Transverse colon (tissue), 4 donors: ENCODE results near the gene COG5. TPM values are rescaled to one million over a fixed set of nuclear protein-coding genes. Genes with fewer than 3 reads are reported as not detected.
A peak's percentile ranks its signal among the peaks of the same experiment; 100 is the strongest.

Experiments used
- DNase-seq: peaks from one replicate; pipeline ENCODE4 v3.0.0-alpha.2; 2019
- H3K27ac ChIP-seq, 4 donors: fragments of 200-600 bp; sonication (generic); 2 replicates each; pipeline ENCODE4 v1.5.1; 2016 to 2018; ENCODE audit warnings: inconsistent platforms in 4 of 4
- H3K27me3 ChIP-seq: fragments of 200-600 bp; sonication (generic); 2 replicates; pipeline ENCODE4 v1.5.1; 2017; ENCODE audit warnings: inconsistent platforms
- H3K36me3 ChIP-seq, 4 donors: fragments of 200-600 bp; sonication (generic); 2 replicates each; pipeline ENCODE4 v1.5.1; 2017 to 2019; ENCODE audit warnings: inconsistent platforms in 4 of 4
- H3K4me1 ChIP-seq, 4 donors: fragments of 200-600 bp; sonication (generic); 2 replicates each; pipeline ENCODE4 v1.5.1; 2017 to 2020; ENCODE audit warnings: inconsistent platforms in 4 of 4
- H3K4me3 ChIP-seq, 4 donors: fragments of 200-600 bp; sonication (generic); 1 replicate in 1 of 4; 2 replicates in 3 of 4; pipeline versions ENCODE4 v1.5.1 to v1.6.1; 2017 to 2019; ENCODE audit warnings: inconsistent platforms in 4 of 4
- H3K9me3 ChIP-seq, 2 donors: fragments of 200-600 bp; sonication (generic); 2 replicates each; pipeline ENCODE4 v1.5.1; 2017 to 2019; ENCODE audit warnings: inconsistent platforms in 2 of 2
- EP300 ChIP-seq: sonication (generic); formaldehyde crosslinking; IDR thresholded peaks from one replicate; pipeline ENCODE4 v1.6.1; 2017; ENCODE audit warnings: antibody characterized with exemption, low read depth
- POLR2A ChIP-seq: fragments of 450-650 bp; IDR thresholded peaks from one replicate; pipeline ENCODE4 v1.6.1; 2016; ENCODE audit warnings: antibody characterized with exemption, mild to moderate bottlenecking, moderate library complexity
- POLR2AphosphoS5 ChIP-seq, 3 donors: sonication (generic); formaldehyde crosslinking; IDR thresholded peaks; one replicate each; pipeline ENCODE4 v1.6.1; 2016; ENCODE audit warnings: antibody characterized with exemption in 3 of 3
- WGBS, 2 donors: methylation state at CpG; one replicate each; pipeline ENCODE4 v1.1.5; 2018; ENCODE audit warnings: low coverage in 1 of 2; 5-methylcytosine and 5-hydroxymethylcytosine counted together
- in situ Hi-C, 4 donors: fragments of 200-750 bp; cut with MboI; loops; one replicate each; pipeline versions ENCODE4 v1.15.0 to v1.15.1; 2017; ENCODE audit warnings: low sequenced_read_pairs in 3 of 4, low pct_ligation_motif_present in 1 of 4, low pct_unique_long_range_greater_than_20kb in 1 of 4
- intact Hi-C: fragments of 100-400 bp; cut with DNase I; formaldehyde crosslinking; loops from one replicate; pipeline ENCODE4 v1.15.1; 2023; ENCODE audit warnings: low total_unique reads
- total RNA-seq, 4 donors: library from RNA; depleted of rRNA; stranded (reverse); fragments of >200 nt; gene quantifications; one replicate each; pipeline ENCODE4 v1.1.0, GENCODE V29; 2016
- TF ChIP-seq, protein P1 (sequence below), 5 experiments: fragments of 200-600 bp in 3 of 5; fragments of 450-650 bp in 2 of 5; sonication (generic) in 3 of 5; IDR thresholded peaks; 1 replicate in 2 of 5; 2 replicates in 3 of 5; pipeline ENCODE4 v1.5.1; 2016 to 2017; ENCODE audit warnings: antibody characterized with exemption in 5 of 5, inconsistent platforms in 3 of 5, mild to moderate bottlenecking in 2 of 5, moderate library complexity in 1 of 5

COG5 gene
- total RNA-seq, 4 donors from 2014 or later, result 15.7 to 48.2 (median 35.7) TPM

DNA sequence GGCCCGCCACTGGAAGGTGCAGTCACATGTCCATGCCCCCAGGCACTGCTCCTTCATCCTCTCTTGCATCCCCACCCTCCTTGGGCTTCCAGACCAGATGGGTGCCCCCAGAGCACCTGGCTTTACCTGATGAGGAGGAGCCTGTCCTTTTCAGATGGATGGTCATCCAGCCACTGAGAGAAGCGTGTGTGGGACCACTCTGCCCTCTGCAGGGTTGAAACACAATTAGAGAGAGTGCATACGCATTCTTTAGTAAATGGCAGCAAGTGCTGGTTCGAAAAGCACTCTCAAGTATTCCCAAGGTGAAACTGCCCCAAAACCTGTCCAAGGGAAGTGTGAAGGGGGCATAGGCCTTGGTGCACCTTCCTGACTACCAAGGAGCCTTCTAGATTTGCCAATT, 353.3 kb downstream of the COG5 start:
- Histone ChIP-seq H3K4me1 (peaks cover 0 to 3% (median 0%) of the 10 kb centered on the region in 4 donors), H3K9me3 (peaks cover 0 to 3% of the 10 kb centered on the region in 2 donors), H3K4me3 (no peak overlapping the region), H3K27ac (no peak overlapping the region), H3K27me3 (no peaks in the 10 kb centered on the region), H3K36me3 (peaks cover 0 to 7% (median 1%) of the 10 kb centered on the region in 4 donors)
- TF ChIP-seq POLR2AphosphoS5 (IDR thresholded peaks at IDR 0.05) (no peak), POLR2A (no peak), EP300 (no peak)
- TF ChIP-seq, protein P1, sequence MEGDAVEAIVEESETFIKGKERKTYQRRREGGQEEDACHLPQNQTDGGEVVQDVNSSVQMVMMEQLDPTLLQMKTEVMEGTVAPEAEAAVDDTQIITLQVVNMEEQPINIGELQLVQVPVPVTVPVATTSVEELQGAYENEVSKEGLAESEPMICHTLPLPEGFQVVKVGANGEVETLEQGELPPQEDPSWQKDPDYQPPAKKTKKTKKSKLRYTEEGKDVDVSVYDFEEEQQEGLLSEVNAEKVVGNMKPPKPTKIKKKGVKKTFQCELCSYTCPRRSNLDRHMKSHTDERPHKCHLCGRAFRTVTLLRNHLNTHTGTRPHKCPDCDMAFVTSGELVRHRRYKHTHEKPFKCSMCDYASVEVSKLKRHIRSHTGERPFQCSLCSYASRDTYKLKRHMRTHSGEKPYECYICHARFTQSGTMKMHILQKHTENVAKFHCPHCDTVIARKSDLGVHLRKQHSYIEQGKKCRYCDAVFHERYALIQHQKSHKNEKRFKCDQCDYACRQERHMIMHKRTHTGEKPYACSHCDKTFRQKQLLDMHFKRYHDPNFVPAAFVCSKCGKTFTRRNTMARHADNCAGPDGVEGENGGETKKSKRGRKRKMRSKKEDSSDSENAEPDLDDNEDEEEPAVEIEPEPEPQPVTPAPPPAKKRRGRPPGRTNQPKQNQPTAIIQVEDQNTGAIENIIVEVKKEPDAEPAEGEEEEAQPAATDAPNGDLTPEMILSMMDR (IDR thresholded peaks at IDR 0.05), result no peak
- 94% methylated on average over 4 of the region's 4 CpGs; no CpG with 5 or more reads in 1 of the 2 donors for WGBS, 2 donors
- in situ Hi-C loops (no loop called here), intact Hi-C loops (no loop called here)
- no peak for DNase-seq

DNA sequence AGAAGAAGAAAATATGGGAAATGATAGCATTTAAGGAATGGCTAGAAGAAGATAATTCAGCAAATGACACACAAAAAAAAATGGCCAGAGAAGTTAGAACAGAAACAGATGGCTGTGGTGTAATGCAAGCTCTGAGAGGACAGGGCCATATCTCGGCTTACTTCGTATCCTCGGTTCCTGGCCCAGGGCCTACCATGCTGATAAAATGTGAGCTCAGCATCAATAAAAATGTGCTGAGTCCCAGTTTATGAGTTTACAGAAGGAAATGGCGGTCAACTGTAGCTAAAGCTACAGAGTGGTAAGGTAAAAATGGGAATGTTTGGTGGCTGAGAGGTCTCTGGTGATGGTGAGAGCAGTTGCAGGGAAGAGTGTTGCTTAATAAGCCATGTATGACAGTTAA, 354.2 kb downstream of the COG5 start:
- TF ChIP-seq EP300 (no peak), POLR2A (no peak), POLR2AphosphoS5 (IDR thresholded peaks at IDR 0.05) (no peak)
- TF ChIP-seq, protein P1 (IDR thresholded peaks at IDR 0.05), result no peak
- H3K36me3 ChIP-seq, result peaks cover 0 to 10% (median 3%) of the 10 kb centered on the region in 4 donors
- in situ Hi-C loops (no loop called here), intact Hi-C loops (no loop called here)
- H3K27me3 ChIP-seq, result no peaks in the 10 kb centered on the region
- DNase-seq, result no peak
- peaks cover 0 to 3% (median 0%) of the 10 kb centered on the region in 4 donors for H3K4me1 ChIP-seq
- peaks cover 0 to 3% of the 10 kb centered on the region in 2 donors for H3K9me3 ChIP-seq
- 72 to 77% methylated on average over 4 of the region's 4 CpGs for WGBS, 2 donors
- no peak overlapping the region for H3K27ac ChIP-seq
- H3K4me3 ChIP-seq, result no peak overlapping the region

DNA sequence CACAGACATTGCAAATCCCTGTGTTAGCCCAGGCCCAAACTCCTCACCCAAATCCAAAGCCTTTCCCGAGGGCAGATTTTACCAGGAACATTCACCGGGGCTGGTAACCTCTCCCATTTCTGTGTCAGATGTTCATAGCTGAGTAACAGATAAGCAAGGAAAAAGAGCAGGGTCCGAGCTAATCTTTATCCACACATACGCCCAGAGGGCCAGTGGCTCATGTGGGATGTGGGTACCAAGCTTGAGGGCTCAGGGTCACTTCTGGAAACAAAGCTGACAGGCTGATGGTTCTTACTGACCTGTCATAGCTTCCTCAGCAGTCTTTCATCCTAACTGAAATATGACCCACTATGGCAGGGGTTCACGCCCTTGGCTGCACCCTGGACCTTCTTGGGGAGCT, 355.2 kb downstream of the COG5 start:
- intact Hi-C loops (no loop called here), in situ Hi-C loops (no loop called here)
- H3K36me3 ChIP-seq, result peaks cover 0 to 20% (median 6%) of the 10 kb centered on the region in 4 donors
- WGBS, 2 donors, result 89% methylated on average over 5 of the region's 5 CpGs; no CpG with 5 or more reads in 1 of the 2 donors
- peak overlapping the region in 2 of 4 donors; percentile 30 to 62 for H3K27ac ChIP-seq
- H3K9me3 ChIP-seq, result no peaks in the 10 kb centered on the region
- DNase-seq, result no peak
- peaks cover 0 to 3% (median 0%) of the 10 kb centered on the region in 4 donors for H3K4me1 ChIP-seq
- H3K27me3 ChIP-seq, result no peaks in the 10 kb centered on the region
- H3K4me3 ChIP-seq, result no peak overlapping the region
- no peak for TF ChIP-seq POLR2AphosphoS5 (IDR thresholded peaks at IDR 0.05)

DNA sequence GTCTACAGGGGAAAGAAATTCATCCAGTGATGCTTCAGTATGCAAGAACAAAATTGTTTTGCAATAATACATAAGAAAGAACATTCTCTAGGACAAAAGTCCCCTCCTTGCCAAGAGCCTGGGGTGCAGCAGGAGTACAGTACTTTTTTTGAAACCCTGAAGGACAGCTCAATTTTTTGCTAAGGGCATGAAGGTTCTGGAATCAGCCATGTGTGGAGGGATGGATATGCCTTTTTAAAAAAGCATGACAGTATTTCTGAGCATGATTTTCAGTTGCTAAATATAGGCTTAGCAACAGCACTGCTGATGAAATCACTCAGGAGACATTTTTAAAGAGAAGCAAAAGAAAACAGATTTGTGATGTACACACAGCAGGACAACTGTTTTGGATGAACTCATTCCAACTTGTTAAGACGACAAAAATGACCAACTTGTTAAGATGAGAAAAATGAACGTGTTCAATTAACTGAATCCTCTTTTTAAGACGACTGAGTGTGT, 355.6 kb downstream of the COG5 start:
- H3K9me3 ChIP-seq, result no peaks in the 10 kb centered on the region
- WGBS, 2 donors, result 75 to 86% methylated on average over 2 to 3 of the region's 3 CpGs
- H3K4me3 ChIP-seq, result no peak overlapping the region
- H3K27me3 ChIP-seq, result no peaks in the 10 kb centered on the region
- H3K27ac ChIP-seq, result peak overlapping the region in 2 of 4 donors; percentile 30 to 62
- in situ Hi-C loops (no loop called here), intact Hi-C loops (no loop called here)
- H3K4me1 ChIP-seq, result peaks cover 0 to 3% (median 0%) of the 10 kb centered on the region in 4 donors
- no peak for DNase-seq
- TF ChIP-seq EP300 (no peak), POLR2AphosphoS5 (IDR thresholded peaks at IDR 0.05) (no peak), POLR2A (no peak)
- TF ChIP-seq, protein P1 (IDR thresholded peaks at IDR 0.05), result no peak
- H3K36me3 ChIP-seq, result peaks cover 0 to 22% (median 6%) of the 10 kb centered on the region in 4 donors
